SK-N-MC (cell line): ENCODE measurements around the gene RGS3.

Source experiments
- FOXP2 ChIP-seq: optimal IDR thresholded peaks from 2 replicates; pipeline ENCODE3; 2011; ENCODE audit warnings: mild to moderate bottlenecking, moderate library complexity; ENCODE audit not compliant: insufficient read depth; ENCODE audit errors: extremely low read length, control extremely low read depth
- POLR2AphosphoS5 ChIP-seq: IDR thresholded peaks from 2 replicates; pipeline ENCODE4 v1.6.1; 2012; ENCODE audit warnings: mild to moderate bottlenecking, low read depth, low read length, borderline replicate concordance

GRCh38 chr9:113431191-113431590 is 32.3 kb upstream of the RGS3 start:
- TF ChIP-seq FOXP2 (no peak), POLR2AphosphoS5 (no peak)
